HG02973 (cell line): ENCODE results near the gene LRRC36.
"Not testable (repeated sequence)": the region's sequence is repeated elsewhere in the genome, so short reads cannot be mapped to it uniquely, and the experiment has no call there.

Experiments used
- ATAC-seq: cut with Tn5 transposase; IDR thresholded peaks from one replicate; pipeline ENCODE4 v1.9.1; 2021; ENCODE audit warnings: moderate library complexity; ENCODE audit not compliant: unreplicated experiment

Gene LRRC36

DNA sequence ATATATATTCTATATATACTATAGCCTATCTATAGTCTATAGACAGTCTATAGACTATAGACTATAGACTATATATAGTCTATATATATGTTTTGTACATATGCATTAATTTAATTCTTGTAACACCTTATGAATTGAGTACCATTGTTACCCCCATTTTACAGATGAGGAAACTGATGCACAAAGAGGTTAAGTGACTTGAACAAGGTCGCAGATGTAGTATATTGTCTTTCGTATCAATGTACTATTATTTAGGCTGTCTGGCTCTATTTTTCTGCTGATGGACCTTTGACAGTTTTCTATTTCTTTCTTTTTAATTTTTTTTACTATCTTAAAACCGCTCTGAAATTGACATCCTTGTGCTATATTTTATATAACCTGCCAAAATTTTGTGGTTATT is 14.6 kb downstream of the LRRC36 start:
- no peak for ATAC-seq

- no peak for ATAC-seq
Observed at GRCh38 chr16:67342616-67343015, 16.0 kb downstream of the LRRC36 start.

- no peak for ATAC-seq
Observed at GRCh38 chr16:67345401-67345800, 18.8 kb downstream of the LRRC36 start.

DNA sequence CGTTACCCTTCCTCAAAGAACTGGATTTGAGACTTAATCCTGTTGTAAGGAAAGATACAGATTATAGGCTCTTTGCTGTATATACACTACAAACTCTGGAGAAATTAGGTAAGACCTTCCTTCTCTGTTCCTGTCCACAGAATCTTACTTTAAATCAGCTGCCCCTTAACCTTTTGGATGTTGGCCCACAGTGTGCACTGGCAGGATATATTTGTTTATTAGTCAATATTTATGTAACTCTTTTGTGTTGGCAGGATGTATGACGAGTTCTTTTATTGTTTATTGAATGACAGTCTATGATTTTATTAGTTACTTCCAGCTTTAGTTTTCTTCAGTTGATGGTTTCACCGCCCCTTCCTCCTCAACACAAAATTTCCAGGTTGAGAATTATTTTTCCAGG is 19.7 kb downstream of the LRRC36 start:
- ATAC-seq = no peak

DNA sequence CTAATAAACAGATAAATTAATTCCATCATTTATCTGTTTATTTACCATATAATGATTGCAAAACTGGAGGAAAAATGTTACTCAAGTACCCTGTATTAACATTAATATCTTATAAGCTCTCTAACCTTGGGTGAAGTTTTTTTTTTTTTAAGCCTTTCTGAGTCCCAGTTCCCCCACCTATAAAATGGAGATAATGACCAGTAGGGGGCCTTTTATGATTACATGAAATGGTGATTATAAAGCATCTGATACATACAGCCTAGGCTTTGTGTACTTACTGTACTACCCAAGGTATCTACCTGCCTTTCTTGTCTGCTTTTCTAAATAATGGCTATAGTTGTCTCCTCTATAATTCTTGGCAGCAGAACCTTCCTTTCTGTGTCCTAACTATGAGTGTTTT is 22.6 kb downstream of the LRRC36 start:
- no peak for ATAC-seq

DNA sequence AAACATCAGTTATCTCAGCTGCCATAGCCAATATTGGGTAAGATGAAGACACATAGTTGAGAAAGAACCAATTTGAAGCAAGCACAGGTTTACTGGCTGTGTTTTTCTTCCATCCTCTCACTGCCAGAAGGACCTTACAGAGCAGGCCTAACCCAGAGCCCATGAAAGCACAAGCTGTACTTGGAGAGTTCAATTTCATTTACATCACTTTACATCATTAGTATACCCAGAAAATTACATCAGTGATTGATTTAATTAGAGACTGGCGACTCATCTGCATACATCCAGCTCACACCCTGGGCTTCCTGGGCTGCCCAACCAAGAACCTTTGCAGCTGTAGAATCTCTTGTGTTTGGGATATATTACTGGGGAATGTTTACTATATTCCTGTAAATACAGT is 23.7 kb downstream of the LRRC36 start:
- ATAC-seq = no peak

- not testable (repeated sequence) for ATAC-seq
Observed at GRCh38 chr16:67352463-67352862, 25.8 kb downstream of the LRRC36 start.

- no peak for ATAC-seq
Observed at GRCh38 chr16:67356396-67356795, 29.8 kb downstream of the LRRC36 start.

- no peak for ATAC-seq
Observed at GRCh38 chr16:67357561-67357960, 30.9 kb downstream of the LRRC36 start.

GRCh38 chr16:67359540-67360269 is 33.1 kb downstream of the LRRC36 start:
- ATAC-seq = not testable (repeated sequence)

- no peak for ATAC-seq
Observed at GRCh38 chr16:67361038-67361437, 34.4 kb downstream of the LRRC36 start.

DNA sequence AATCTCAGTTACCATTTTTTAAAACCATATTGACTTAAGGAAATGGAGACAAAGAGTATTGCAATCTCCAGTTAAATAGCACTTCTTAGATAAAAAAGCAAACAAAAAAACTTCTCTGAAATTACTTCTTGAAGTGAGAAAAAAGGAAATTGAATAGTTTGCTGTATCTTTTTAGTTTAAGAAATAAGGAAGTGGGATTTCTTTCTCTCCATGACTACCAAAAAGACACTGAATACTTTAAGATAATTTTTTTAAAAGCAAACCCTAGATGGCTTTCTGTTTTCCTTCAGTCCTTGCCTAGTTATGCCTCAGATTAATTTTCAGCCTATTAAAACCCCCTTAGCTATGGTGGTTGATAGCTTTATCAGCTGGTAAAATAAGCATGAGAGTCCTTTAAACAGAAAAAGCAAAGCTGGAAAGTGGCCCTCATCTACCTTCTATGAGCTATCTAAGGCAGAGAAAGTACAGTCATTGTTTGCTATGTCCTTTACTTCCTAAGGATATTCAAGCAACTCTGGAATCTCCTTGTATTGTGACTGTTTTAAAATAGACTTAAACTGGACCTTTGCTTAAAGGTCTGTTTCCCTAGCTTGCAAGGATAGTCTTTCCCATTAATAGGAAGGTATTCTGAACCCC is 38.1 kb downstream of the LRRC36 start:
- no peak for ATAC-seq

DNA sequence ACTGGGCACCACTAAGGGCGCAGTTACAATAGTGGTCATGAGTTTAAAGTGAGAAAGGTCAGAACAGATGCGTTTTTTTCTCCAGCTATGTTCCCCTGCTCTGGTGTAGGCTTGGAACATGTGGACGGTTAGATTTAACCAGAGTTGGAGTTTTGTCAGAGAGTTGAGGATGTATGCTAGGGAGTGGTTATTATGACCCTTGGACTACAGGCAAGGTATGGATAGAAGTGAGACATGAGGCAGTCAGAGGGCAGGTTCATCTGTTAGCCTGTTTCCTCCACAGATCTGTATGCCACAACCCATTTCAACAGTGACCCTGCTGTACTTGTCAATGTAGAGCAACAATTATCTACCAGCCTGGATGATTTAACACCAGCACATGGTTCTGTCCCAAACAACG is 44.0 kb downstream of the LRRC36 start:
- no peak for ATAC-seq

- ATAC-seq = no peak
Observed at GRCh38 chr16:67372664-67373063, 46.0 kb downstream of the LRRC36 start.

DNA sequence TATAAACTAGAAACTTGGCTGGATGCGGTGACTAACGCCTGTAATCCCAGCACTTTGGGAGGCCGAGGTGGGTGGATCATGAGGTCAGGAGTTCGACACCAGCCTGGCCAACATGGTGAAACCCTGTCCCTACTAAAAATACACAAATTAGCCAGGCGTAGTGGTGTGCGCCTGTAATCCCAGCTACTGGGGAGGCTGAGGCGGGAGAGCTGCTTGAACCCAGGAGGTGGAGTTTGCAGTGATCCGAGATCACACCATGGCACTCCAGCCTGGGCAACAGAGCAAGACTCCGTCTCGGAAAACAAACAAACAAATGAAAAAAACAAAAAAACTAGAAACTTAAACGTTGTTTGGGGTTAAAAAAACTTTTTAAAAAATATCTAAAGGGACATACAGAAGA is 49.4 kb downstream of the LRRC36 start:
- not testable (repeated sequence) for ATAC-seq

DNA sequence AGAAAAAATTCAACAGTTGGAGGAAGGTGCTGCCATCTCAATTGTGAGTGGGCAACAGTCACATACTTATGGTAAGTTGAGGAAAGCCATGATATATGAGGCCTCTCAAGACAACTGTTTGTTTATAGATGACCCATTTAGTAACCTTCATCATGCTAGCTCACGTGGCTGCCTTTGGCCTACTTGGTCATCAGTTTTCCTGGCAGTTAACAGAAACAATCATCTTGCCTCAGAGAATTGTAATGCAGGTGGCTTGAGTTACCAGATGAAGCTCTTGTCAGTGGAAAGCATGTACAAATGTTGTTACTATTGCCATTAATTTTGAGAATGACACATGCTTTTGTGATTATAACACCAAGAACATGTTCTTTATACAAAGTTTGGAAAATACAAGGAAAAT is 52.0 kb downstream of the LRRC36 start:
- no peak for ATAC-seq

- ATAC-seq = no peak
Observed at GRCh38 chr16:67383284-67383683, 56.7 kb downstream of the LRRC36 start.

DNA sequence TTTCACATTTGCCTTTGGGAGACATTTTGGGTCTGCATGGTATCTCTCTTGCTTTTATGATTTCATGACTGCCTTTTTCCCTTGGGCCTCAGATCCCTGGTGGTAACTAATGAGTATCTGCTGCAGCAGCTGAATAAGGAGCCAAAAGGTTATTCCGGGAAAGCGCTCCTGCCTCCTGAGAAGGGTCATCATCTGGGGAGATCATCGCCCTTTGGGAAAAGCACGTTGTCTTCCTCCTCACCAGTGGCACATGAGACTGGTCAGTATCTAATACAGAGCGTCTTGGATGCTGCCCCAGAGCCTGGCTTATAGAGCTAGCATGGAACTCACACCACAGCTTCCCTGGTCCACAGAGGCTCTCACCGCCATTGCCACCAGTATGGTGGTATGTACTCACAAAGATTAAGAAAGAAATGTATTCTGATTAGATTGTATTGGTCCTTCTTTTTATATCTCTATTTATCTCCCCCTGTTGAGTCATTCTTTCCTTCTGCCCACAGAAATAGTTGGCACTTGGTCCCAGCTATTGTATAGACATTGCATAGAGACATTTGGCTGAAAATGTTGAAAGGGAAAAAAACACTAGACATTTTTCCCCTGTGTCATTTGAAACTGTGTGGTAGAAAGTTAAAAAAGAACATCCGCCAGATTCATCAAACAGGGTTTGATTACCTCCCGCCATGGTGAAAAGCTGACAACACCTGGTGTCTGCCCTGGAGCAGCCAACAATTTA is 58.3 kb downstream of the LRRC36 start:
- no peak for ATAC-seq

DNA sequence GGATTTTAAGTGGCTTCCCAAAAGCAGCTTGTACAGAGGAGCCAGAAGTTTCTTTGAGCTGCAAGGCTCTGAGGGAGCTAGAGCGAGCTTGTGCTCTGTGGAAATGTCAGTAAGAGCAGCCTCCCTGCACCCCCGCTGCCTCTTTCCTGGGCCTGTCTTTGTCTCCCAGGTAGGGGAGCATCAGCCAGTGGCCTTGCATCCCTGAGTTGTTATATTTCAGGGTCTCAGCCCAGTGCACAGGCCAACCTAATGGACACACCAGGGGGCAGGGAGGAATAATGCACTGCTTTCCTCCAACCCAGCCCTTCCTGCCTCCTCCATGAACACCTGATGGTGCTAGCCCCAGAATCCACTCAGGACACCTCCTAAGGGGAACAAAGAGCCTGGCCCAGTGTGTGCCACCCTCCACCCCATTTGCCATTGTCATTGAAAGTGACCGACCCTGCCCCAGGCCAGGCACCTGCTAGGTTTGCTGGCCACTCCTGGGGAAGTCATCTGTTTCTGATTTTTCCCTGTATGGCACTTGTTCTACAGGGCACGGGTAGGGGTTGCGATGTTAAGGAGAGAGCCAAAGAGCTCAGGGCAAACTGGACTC is 60.3 kb downstream of the LRRC36 start:
- ATAC-seq = no peak

- no peak for ATAC-seq
Observed at GRCh38 chr16:67387479-67388079, 61.0 kb downstream of the LRRC36 start.

DNA sequence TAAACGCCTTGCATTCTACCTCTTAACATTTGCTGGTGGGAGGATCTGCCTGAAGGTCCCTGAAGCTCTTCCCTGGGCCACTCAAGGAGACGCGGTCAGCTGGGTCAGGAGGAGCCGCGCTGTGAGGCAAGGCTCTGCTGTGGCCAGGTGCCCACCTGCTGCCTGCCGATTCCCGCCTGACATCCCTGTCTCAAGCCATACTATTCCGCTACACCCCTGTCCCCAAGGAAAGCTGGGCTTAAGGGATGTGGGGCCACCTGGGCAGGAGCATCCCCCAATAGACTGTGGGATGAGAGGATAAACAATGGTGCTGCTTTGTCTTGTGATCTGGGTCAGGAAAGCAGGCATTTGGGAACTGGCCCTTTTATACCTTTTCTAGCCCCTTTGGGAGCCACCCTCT is 61.6 kb downstream of the LRRC36 start:
- no peak for ATAC-seq
